HG03175 (cell line): ENCODE data around the gene IL10RA.
A peak's percentile ranks its signal among the peaks of the same experiment; 100 is the strongest.

Experiments
- ATAC-seq: cut with Tn5 transposase; IDR thresholded peaks from one replicate; pipeline ENCODE4 v1.9.1; 2021; ENCODE audit warnings: mild to moderate bottlenecking, moderate library complexity; ENCODE audit not compliant: unreplicated experiment

The IL10RA gene

GRCh38 chr11:118005224-118006152 lies 19.3 kb downstream of the IL10RA start:
- no peak for ATAC-seq

GRCh38 chr11:118006153-118006534 lies 19.9 kb downstream of the IL10RA start:
- no peak for ATAC-seq

- no peak for ATAC-seq
Observed at GRCh38 chr11:118007040-118007439, 20.8 kb downstream of the IL10RA start.

GRCh38 chr11:118007563-118008270 lies 21.5 kb downstream of the IL10RA start:
- peak; percentile 52 for ATAC-seq

GRCh38 chr11:118008271-118008911 lies 22.2 kb downstream of the IL10RA start:
- no peak for ATAC-seq

- no peak for ATAC-seq
Observed at GRCh38 chr11:118009864-118010737, 23.9 kb downstream of the IL10RA start.

- peak; percentile 74 for ATAC-seq
Observed at GRCh38 chr11:118010738-118011461, 24.7 kb downstream of the IL10RA start.

GRCh38 chr11:118012083-118012669 lies 26.0 kb downstream of the IL10RA start:
- ATAC-seq = no peak

GRCh38 chr11:118014022-118014421 lies 27.8 kb downstream of the IL10RA start:
- ATAC-seq = no peak

- no peak for ATAC-seq
Observed at GRCh38 chr11:118015385-118015841, 29.2 kb downstream of the IL10RA start.

- no peak for ATAC-seq
Observed at GRCh38 chr11:118016104-118016503, 29.9 kb downstream of the IL10RA start.

GRCh38 chr11:118017111-118017510 lies 30.9 kb downstream of the IL10RA start:
- ATAC-seq = no peak

- ATAC-seq = no peak
Observed at GRCh38 chr11:118017631-118018315, 31.6 kb downstream of the IL10RA start.

- ATAC-seq = no peak
Observed at GRCh38 chr11:118018401-118018800, 32.2 kb downstream of the IL10RA start.

- ATAC-seq = no peak
Observed at GRCh38 chr11:118021146-118021545, 35.0 kb downstream of the IL10RA start.

GRCh38 chr11:118027694-118028093 lies 41.5 kb downstream of the IL10RA start:
- no peak for ATAC-seq

GRCh38 chr11:118028626-118029025 lies 42.4 kb downstream of the IL10RA start:
- ATAC-seq = no peak

- peak; percentile 60 for ATAC-seq
Observed at GRCh38 chr11:118033443-118033842, 47.2 kb downstream of the IL10RA start.

GRCh38 chr11:118042141-118042540 lies 55.9 kb downstream of the IL10RA start:
- ATAC-seq = no peak
